Keratinocyte (primary cell): ENCODE data around the gene MMAB.
A peak's percentile ranks its signal among the peaks of the same experiment; 100 is the strongest.

Experiments used
- EZH2 ChIP-seq: IDR thresholded peaks from one replicate; pipeline ENCODE4 v1.6.1; 2012; ENCODE audit warnings: inconsistent platforms, mild to moderate bottlenecking, low read length, moderate library complexity
- TF ChIP-seq, protein P1 (sequence below), 3 experiments: IDR thresholded peaks in 1 of 3; conservative IDR thresholded peaks in 1 of 3; optimal IDR thresholded peaks in 1 of 3; 2 replicates in 2 of 3; 3 replicates in 1 of 3; pipeline versions ENCODE3 to v1.5.1; 2011; ENCODE audit warnings: low read length in 3 of 3, mild to moderate bottlenecking in 3 of 3, moderate library complexity in 2 of 3, control low read depth in 1 of 3, inconsistent platforms in 1 of 3; ENCODE audit not compliant: insufficient read depth in 2 of 3; ENCODE audit errors: extremely low read depth in 1 of 3

DNA sequence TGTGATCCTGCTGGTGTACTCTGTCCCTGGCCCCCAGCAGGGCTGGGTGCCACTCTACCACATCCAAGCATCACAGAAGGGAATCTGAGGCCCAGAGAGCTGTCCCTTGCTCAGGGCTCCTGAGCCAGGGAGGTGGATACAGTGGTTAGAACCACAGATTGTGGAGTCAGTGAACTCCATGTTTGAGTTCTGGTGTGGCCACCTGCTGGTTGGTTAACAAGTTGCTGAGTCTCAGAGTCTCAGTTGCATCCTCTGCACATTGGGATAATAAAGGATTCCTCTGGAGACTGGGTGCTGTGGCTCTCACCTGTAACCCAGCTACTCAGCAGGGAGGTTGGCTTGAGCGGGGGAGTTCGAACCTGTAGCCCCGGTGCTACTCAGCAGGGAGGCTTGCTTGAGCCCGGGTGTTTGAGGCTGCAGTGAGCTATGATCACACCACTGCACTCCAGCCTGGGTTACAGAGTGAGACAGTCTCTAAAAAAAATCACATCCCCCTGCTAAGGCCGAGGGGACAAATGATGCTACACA, 39.7 kb upstream of the MMAB start:
- TF ChIP-seq, protein P1, sequence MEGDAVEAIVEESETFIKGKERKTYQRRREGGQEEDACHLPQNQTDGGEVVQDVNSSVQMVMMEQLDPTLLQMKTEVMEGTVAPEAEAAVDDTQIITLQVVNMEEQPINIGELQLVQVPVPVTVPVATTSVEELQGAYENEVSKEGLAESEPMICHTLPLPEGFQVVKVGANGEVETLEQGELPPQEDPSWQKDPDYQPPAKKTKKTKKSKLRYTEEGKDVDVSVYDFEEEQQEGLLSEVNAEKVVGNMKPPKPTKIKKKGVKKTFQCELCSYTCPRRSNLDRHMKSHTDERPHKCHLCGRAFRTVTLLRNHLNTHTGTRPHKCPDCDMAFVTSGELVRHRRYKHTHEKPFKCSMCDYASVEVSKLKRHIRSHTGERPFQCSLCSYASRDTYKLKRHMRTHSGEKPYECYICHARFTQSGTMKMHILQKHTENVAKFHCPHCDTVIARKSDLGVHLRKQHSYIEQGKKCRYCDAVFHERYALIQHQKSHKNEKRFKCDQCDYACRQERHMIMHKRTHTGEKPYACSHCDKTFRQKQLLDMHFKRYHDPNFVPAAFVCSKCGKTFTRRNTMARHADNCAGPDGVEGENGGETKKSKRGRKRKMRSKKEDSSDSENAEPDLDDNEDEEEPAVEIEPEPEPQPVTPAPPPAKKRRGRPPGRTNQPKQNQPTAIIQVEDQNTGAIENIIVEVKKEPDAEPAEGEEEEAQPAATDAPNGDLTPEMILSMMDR (optimal IDR thresholded peaks at IDR 0.05 in 1 of 3, IDR thresholded peaks at IDR 0.05 in 1 of 3, conservative IDR thresholded peaks at IDR 0.05 in 1 of 3; ENCODE audit: extremely low read depth in 1 of 3, insufficient read depth in 2 of 3, low read length in 3 of 3): peak; percentile 38 to 51 (median 50)
- no peak for TF ChIP-seq EZH2
